HUES48 (cell line): Measurements from ENCODE around the gene SPSB2.

ENCODE experiments used
- H3K27ac ChIP-seq: one replicate; pipeline ENCODE4 v1.7.0; 2013; ENCODE audit warnings: low read depth, low read length, inconsistent platforms
- H3K27me3 ChIP-seq: 2 replicates; pipeline ENCODE4 v1.6.1; 2013; ENCODE audit warnings: mild to moderate bottlenecking, low read length; ENCODE audit not compliant: control insufficient read depth, insufficient read depth
- H3K36me3 ChIP-seq: 2 replicates; pipeline ENCODE4 v1.6.1; 2013; ENCODE audit warnings: low read length; ENCODE audit not compliant: control insufficient read depth, insufficient read depth
- H3K4me1 ChIP-seq: 2 replicates; pipeline ENCODE4 v1.6.1; 2013; ENCODE audit warnings: mild to moderate bottlenecking, low read length; ENCODE audit not compliant: control insufficient read depth, insufficient read depth
- H3K4me3 ChIP-seq: 2 replicates; pipeline ENCODE4 v1.5.1; 2013; ENCODE audit warnings: mild to moderate bottlenecking, low read depth, low read length
- H3K9ac ChIP-seq: 2 replicates; pipeline ENCODE4 v1.6.1; 2013; ENCODE audit warnings: mild to moderate bottlenecking, low read depth, low read length, moderate library complexity
- H3K9me3 ChIP-seq: 2 replicates; pipeline ENCODE4 v1.6.1; 2013; ENCODE audit warnings: low read length; ENCODE audit not compliant: control insufficient read depth, insufficient read depth

The SPSB2 gene

DNA sequence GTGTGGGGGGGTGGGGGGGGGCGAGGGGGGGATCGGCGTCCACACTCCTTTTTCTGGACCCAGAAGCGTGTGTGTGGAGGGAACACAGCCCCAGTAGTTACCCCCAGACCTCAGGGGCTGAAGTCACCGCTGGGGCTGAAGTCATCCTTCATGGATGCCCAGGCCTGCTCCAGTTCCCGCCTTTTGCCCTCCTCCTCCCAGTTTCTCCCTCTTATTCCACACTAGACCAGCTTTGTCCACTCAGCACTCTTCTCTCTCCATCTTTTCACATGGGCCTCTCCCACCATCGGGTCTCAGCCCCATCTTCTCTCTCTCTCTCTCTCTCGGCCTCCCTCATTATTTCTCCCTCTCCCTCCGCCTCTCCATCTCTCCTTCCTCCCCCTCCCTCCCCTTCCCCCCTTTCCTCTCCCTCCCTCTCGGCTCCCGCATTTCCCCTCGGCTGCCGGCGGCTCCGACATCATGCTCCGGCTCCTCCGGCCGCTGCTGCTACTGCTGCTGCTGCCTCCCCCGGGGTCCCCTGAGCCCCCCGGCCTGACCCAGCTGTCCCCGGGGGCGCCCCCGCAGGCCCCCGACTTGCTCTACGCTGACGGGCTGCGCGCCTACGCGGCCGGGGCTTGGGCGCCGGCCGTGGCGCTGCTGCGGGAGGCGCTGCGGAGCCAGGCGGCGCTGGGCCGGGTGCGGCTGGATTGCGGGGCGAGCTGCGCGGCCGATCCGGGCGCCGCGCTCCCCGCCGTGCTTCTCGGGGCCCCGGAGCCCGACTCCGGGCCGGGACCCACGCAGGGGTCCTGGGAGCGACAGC is 44.9 kb downstream of the SPSB2 start, which contains the start of gene P3H3:
Gene P3H3, plus strand, starts transcription at position 426 of the 799 bp plus-strand sequence. Its CDS starts 34 bp downstream, at position 460.
- H3K9ac ChIP-seq: peak within 1 kb of the TSS; percentile 68
- H3K27ac ChIP-seq: peak within 1 kb of the TSS; percentile 22
- peaks cover 22% of the 10 kb centered on the region for H3K4me1 ChIP-seq
- peaks cover 26% of the 10 kb centered on the region for H3K36me3 ChIP-seq
- peak within 1 kb of the TSS; percentile 90 for H3K4me3 ChIP-seq
- H3K27me3 ChIP-seq: peaks cover 37% of the 10 kb centered on the region
- H3K9me3 ChIP-seq: no peaks in the 10 kb centered on the region

DNA sequence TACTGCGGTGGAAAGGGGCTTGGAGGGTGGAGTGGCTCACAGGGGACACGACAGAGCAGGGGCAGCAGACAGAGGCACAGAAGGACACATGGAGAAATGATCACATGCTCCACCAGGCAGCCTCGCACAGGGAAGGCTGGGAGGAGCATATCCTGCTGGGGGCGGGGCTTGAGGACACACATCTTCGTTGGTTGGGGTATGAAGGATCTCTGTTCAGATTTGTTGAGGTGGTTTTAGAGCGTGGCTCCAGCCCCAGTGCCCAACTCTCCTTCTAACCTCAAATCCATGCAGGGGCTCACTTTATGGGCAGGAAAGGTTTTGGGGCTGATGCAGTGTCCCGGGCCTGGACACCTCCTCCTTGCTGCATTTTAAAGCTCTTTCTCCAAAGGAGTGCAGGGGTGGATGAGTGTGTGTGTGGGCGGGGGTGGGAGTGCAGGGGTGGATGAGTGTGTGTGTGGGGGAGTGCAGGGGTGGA is 45.6 kb downstream of the SPSB2 start:
- peaks cover 44% of the 10 kb centered on the region for H3K27me3 ChIP-seq
- H3K9ac ChIP-seq: no peak overlapping the region
- peak overlapping the region; percentile 22 for H3K27ac ChIP-seq
- H3K36me3 ChIP-seq: peaks cover 24% of the 10 kb centered on the region
- peak overlapping the region; percentile 25; the same call in 1 of the 2 replicates for H3K4me3 ChIP-seq
- peaks cover 28% of the 10 kb centered on the region for H3K4me1 ChIP-seq
- no peaks in the 10 kb centered on the region for H3K9me3 ChIP-seq

DNA sequence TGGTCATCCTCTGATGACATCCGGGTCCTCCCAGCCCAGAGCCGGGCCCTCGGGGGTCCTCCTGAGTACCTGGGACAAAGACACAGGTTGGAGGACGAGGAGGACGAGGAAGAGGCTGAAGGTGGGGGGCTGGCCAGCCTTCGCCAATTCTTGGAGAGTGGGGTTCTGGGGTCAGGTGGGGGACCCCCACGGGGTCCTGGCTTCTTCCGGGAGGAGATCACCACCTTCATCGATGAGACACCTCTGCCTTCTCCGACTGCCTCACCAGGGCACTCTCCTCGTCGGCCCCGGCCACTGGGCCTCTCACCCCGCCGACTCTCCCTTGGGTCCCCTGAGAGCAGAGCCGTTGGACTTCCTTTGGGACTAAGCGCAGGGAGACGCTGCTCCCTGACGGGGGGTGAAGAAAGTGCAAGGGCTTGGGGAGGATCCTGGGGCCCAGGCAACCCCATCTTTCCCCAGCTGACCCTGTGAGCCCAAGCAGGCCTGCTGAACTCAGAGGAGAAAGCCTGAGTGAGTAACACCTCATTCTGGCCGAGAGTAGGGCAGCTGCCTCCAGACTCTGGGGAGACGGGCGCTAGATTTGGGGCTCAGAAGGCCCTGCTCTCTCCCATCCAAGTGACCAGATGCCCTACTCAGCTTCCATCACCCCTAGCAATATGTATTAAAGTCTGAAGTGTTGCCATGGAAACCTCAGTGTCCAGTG is 46.2 kb downstream of the SPSB2 start:
- H3K4me1 ChIP-seq: peaks cover 28% of the 10 kb centered on the region
- H3K36me3 ChIP-seq: peaks cover 19% of the 10 kb centered on the region
- no peak overlapping the region for H3K27ac ChIP-seq
- H3K4me3 ChIP-seq: 0 out of 2 replicates have a peak overlapping the region, but pooled peaks have one; percentile 25
- H3K9me3 ChIP-seq: no peaks in the 10 kb centered on the region
- H3K27me3 ChIP-seq: peaks cover 50% of the 10 kb centered on the region
- no peak overlapping the region for H3K9ac ChIP-seq

DNA sequence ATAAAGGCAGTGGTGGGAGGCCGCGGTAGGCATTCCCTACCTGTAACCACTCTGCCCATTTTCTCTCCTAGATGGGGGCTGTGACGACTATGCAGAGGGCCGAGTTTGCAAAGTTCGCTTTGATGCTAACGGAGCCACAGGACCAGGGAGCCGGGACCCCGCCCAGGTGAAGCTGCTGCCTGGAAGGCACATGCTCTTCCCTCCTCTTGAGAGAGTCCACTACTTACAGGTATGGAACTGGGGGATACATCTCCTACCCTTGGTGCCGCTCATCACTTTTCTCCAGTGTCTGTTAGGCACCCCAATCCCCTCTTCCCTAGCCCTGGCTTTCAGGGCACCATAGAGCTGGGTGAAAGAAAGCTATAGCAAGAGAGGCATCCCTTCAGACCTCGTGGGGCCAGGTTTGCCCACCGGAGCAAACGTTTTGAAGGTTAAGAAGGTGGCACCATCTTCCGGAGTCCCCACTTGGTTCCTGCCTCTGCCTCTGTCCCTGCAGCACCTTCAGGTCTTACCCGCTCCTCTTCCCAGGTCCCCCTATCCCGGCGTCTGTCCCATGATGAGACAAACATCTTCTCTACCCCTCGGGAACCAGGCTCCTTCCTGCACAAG is 46.9 kb downstream of the SPSB2 start:
- peaks cover 12% of the 10 kb centered on the region for H3K36me3 ChIP-seq
- no peak overlapping the region for H3K9ac ChIP-seq
- no peak overlapping the region for H3K27ac ChIP-seq
- peaks cover 28% of the 10 kb centered on the region for H3K4me1 ChIP-seq
- H3K27me3 ChIP-seq: peaks cover 51% of the 10 kb centered on the region
- H3K9me3 ChIP-seq: no peaks in the 10 kb centered on the region
- no peak overlapping the region for H3K4me3 ChIP-seq

DNA sequence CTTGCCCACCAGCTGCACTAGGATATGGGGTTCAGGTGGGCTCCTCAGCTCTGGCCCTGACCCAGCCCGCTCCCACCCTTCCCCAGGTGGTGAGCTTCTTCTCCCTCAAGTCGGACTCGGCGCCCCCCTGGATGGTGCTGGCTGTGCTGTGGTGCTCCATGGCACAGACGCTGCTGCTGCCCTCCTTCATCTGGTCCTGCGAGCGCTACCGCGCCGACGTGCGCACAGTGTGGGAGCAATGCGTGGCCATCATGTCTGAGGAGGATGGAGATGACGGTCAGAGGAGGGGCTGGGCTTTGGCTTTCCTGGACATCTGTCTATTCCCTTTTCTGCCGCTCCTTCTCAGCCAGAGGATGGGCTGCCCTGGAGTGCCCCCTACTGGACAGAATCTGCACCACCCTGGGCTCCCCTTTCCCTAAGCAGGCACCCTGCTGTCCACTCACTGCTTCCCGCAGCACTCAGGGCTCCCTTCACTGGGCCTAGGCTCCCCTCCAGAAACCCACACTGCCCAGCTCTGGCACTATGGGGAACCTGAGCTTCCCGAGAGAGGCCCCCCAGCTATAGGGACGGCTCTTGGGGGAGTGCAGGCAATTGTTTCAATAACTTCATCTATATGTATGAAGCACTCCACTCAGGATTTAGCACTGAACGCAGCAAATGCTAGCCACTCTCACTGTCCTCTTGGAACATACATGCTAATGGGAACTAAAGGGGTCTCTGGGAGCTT is 47.5 kb downstream of the SPSB2 start:
- peak overlapping the region; percentile 60 for H3K4me3 ChIP-seq
- H3K9me3 ChIP-seq: no peaks in the 10 kb centered on the region
- H3K36me3 ChIP-seq: peaks cover 5% of the 10 kb centered on the region
- H3K27ac ChIP-seq: no peak overlapping the region
- H3K27me3 ChIP-seq: peaks cover 51% of the 10 kb centered on the region
- H3K4me1 ChIP-seq: peaks cover 33% of the 10 kb centered on the region
- no peak overlapping the region for H3K9ac ChIP-seq

DNA sequence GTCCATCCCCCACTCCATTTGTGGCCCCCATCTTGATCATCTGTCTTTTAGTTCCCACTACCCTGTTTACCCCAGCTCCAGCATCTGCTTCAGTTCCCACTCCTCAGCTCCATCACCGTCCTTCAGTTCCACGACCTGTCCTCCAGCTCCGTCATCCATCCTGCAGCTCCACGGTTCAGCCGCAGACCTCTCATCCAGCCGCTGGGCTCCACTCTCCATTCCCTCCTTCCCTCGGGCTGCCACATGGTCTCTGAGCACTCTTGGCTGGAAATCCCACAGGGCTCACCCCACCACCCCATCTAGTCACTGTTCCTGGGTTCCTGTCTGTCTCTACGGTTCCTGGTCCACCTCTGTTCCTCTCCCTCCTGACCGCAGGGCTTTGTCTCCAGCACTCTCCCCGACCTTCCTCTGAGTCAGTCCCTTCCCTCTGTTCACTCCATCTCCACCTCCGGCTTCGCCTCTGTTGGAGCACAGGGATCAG is 48.2 kb downstream of the SPSB2 start:
- H3K9me3 ChIP-seq: no peaks in the 10 kb centered on the region
- H3K4me3 ChIP-seq: peak overlapping the region; percentile 60
- no peaks in the 10 kb centered on the region for H3K36me3 ChIP-seq
- H3K27me3 ChIP-seq: peaks cover 57% of the 10 kb centered on the region
- H3K9ac ChIP-seq: no peak overlapping the region
- H3K27ac ChIP-seq: no peak overlapping the region
- peaks cover 36% of the 10 kb centered on the region for H3K4me1 ChIP-seq

DNA sequence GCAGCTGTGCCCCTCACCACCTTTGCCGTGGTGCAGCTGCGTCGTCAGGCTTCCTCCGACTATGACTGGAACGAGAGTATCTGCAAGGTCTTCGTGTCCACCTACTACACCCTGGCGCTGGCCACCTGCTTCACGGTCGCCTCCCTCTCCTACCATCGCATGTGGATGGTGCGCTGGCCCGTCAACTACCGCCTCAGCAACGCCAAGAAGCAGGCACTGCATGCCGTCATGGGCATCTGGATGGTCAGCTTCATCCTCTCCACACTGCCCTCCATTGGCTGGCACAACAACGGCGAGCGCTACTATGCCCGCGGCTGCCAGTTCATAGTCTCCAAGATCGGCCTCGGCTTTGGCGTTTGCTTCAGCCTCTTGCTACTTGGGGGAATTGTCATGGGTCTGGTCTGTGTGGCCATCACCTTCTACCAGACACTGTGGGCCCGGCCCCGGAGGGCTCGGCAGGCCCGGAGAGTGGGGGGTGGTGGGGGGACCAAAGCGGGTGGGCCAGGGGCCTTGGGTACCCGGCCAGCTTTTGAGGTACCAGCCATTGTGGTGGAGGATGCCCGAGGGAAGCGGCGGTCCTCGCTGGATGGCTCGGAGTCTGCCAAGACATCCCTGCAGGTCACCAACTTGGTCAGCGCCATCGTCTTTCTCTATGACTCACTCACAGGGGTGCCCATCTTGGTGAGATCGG is 48.9 kb downstream of the SPSB2 start:
- Histone ChIP-seq H3K9me3 (no peaks in the 10 kb centered on the region), H3K4me3 (no peak overlapping the region), H3K9ac (no peak overlapping the region), H3K36me3 (no peaks in the 10 kb centered on the region), H3K4me1 (peaks cover 33% of the 10 kb centered on the region), H3K27me3 (peaks cover 63% of the 10 kb centered on the region), H3K27ac (no peak overlapping the region)

DNA sequence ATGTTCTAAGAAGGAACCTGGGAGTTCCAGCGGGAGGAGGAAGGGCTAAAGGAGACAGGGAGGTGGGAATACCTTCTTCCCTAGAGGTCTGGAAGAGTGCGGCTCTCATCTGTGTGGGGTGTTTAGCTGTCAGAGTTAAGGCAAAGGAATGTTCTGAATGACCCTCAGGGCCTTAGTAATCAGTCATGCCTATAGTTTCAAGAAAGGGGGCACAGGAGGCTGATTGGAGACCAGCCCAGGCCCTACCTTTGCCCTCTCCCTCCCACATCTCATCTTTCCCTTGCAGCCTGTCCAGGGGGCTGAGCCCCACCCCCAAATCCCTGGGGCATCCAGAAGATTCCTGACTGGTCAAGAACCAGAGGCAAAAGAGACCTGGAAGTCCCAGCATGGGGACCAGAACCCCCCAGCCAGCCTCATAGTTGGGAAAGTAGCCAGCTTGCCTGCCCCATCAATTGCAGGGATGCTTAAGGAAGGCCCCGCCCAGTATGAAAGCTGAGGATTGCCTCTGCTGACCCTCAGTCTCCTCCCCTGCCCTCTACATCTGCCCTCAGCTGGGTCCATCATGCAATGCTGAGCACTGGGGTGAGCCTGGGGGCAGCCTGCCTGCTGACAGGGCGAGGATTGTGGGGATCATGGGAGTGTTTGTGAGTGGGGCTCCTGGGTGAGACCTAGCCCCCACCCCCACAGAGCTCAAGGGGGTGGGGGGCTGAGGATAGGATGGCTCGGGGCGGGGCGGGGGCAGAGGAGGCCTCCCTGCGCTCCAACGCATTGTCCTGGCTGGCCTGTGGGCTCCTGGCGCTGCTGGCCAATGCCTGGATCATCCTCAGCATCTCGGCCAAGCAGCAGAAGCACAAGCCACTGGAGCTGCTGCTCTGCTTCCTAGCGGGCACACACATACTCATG is 49.7 kb downstream of the SPSB2 start:
- peaks cover 63% of the 10 kb centered on the region for H3K27me3 ChIP-seq
- H3K9me3 ChIP-seq: no peaks in the 10 kb centered on the region
- no peaks in the 10 kb centered on the region for H3K36me3 ChIP-seq
- no peak overlapping the region for H3K9ac ChIP-seq
- H3K27ac ChIP-seq: no peak overlapping the region
- H3K4me1 ChIP-seq: peaks cover 34% of the 10 kb centered on the region
- H3K4me3 ChIP-seq: no peak overlapping the region

DNA sequence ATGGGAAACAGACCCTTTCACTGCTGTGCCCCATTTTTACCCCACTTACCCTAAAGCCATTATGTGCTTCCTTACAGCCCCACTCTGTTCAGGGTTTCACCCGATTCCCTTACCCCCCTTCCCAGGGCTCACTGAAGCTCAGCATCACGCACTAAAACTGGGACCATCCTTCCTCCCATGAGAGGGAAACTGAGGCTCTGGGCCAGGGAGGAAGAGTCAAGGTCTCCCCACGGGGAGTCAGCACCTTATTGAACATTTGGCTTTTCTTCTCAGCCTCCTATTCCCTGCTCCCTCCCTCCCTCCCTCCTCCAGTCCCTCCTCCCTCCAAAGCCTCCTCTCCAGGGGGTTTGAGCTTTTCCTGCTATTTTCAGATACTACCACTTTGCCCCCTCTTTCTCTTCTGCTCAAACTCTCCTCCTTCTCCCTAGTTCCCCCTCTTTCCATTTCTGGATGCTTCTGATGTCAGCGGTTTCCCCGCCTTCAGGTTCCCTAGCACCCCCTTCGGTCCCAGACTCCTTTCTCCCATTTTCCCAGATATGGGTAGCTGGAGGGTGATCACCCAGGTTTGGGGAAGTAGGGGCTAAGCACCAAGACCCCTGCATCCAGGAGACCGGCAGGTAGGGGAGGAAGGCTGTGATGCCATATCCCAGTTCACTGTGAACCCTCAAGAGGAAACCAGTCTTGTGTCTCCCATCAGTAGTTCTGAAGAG is 50.5 kb downstream of the SPSB2 start:
- Histone ChIP-seq H3K27me3 (peaks cover 63% of the 10 kb centered on the region), H3K9me3 (no peaks in the 10 kb centered on the region), H3K4me1 (peaks cover 41% of the 10 kb centered on the region), H3K36me3 (no peaks in the 10 kb centered on the region), H3K9ac (no peak overlapping the region), H3K27ac (no peak overlapping the region), H3K4me3 (peak overlapping the region; percentile 69)
